ENCODE results near the gene ANKS3. TPM values are rescaled to one million over a fixed set of nuclear protein-coding genes. Genes with fewer than 3 reads are reported as not detected.

Gene ANKS3
- polyA plus RNA-seq, 1 of the 3 experiments (the other 2 are of a cell fraction) = 42.2 TPM

DNA sequence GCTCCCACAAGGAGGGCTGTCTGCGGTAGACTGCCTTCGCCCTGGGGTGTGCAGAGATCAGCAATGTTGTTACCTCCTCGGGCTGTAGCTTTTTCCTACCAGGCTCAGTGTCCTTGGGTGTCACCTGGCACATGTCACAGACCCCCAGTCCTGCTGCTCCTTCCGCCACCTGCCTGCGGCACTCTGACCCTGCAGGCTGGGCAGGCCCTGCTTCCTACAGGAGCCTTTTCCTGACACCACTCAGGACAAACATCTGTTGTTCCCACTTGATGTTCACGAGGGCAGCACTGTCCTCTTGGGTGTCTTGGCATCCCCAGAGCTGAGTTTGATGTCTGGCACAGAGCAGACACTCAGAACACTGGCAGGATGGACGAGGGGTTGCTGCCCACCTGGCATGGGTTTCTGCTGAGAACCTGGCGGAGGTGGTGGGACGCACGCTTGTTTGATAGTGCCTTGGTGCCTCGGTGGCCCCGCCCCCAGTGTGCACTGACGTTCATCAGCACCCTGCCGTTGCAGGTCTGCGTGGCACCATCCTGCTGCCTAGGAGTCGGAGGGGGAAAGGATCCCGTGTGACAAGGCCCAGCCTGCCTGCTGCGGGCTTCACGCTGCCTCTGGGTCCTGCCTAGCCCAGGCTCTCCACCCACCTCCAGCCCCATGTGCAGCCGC lies 67.4 kb downstream of the ANKS3 start (continued):
- no peak for TF ChIP-seq TCF12 (IDR thresholded peaks at IDR 0.05)
- TF ChIP-seq SMC3 (IDR thresholded peaks at IDR 0.05; ENCODE audit: low read depth, low read length) = no peak

DNA sequence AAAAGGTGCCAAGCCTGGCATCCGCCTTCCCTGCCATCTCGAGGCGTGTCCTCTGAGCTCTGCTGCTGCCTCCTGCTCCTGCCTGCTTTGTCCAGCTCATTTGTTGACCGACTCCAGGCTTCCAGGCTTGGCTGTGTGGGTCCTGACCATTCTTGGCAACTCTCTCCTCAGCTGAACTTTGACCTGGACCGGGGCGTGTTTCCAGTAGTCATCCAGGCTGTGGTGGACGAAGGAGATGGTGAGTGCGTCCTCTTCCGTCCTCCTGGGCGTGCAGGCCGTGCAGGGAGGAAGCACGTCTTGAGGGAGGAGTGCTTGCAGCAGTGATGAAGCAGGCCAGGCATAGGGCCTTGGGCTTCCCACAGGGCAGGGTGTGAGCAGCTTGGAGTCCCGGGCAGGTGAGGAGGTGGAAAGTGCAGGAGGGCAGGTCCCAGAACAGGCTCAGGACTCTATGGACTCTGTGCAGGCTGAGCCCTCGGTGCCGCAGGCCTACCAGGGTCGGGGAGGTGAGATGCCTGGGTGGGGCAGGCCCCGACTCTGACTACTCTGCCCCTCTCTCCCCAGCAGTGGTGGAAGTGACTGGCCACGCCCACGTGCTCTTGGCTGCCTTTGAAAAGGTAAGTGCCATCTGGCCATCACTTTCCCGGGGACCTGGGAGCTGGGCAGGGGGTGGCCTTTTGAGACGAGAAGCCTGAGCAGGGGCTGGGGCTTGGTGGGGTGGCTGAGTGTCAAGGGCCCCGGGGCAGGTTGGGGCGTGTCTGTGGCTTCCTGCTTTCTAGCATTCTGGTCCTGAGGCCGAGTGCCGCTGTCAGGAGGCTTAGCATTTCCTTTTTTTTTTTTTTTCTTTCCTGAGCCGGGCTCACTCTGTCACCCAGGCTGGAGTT lies 69.3 kb downstream of the ANKS3 start:
- H4K20me1 ChIP-seq (ENCODE audit: insufficient read depth) = peaks cover 4% of the 10 kb centered on the region; the same call in 1 of the 2 replicates
- no peak overlapping the region for H3K4me3 ChIP-seq (ENCODE audit: low read depth in 2 of 2, low read length in 1 of 2)
- ChIA-PET CTCF (no interaction called here), POLR2A (no interaction called here)
- H3F3A ChIP-seq (replicated peaks; ENCODE audit: insufficient read depth) = no peaks in the 10 kb centered on the region
- no peak overlapping the region for H3K4me2 ChIP-seq
- H3K79me2 ChIP-seq (ENCODE audit: insufficient read depth) = no peaks in the 10 kb centered on the region
- no peak overlapping the region for H2AFZ ChIP-seq (ENCODE audit: low read depth)
- H3K36me3 ChIP-seq (replicated peaks in 1 of 2; ENCODE audit: control insufficient read depth in 1 of 2, insufficient read depth in 2 of 2, low read length in 1 of 2) = peaks cover 6 to 30% of the 10 kb centered on the region in 2 experiments
- H3K4me1 ChIP-seq (ENCODE audit: control insufficient read depth in 1 of 2, insufficient read depth in 2 of 2, low read depth in 1 of 2, low read length in 1 of 2) = no peaks in the 10 kb centered on the region
- no peak overlapping the region for H3K27ac ChIP-seq (ENCODE audit: low read depth in 2 of 2, low read length in 1 of 2)
- 90% methylated on average over 23 of the region's 26 CpGs for WGBS (ENCODE audit: low lambda C conversion rate)
- no peak overlapping the region for H3K9ac ChIP-seq
- H3K9me3 ChIP-seq = no peaks in the 10 kb centered on the region
- no peaks in the 10 kb centered on the region for H3K27me3 ChIP-seq (ENCODE audit: insufficient read depth)
- no peak for TF ChIP-seq TCF12 (IDR thresholded peaks at IDR 0.05)
- TF ChIP-seq RFX5 (IDR thresholded peaks at IDR 0.05; ENCODE audit: low read length) = no peak
- TF ChIP-seq YY1 (IDR thresholded peaks at IDR 0.05; ENCODE audit: low read depth) = no peak
- TF ChIP-seq, protein P1, sequence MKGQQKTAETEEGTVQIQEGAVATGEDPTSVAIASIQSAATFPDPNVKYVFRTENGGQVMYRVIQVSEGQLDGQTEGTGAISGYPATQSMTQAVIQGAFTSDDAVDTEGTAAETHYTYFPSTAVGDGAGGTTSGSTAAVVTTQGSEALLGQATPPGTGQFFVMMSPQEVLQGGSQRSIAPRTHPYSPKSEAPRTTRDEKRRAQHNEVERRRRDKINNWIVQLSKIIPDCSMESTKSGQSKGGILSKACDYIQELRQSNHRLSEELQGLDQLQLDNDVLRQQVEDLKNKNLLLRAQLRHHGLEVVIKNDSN (IDR thresholded peaks at IDR 0.05; ENCODE audit: borderline replicate concordance, low read depth) = no peak
- TF ChIP-seq GATA2 (CRISPR knock-in tag; IDR thresholded peaks at IDR 0.05) = no peak
- TF ChIP-seq, protein P2, sequence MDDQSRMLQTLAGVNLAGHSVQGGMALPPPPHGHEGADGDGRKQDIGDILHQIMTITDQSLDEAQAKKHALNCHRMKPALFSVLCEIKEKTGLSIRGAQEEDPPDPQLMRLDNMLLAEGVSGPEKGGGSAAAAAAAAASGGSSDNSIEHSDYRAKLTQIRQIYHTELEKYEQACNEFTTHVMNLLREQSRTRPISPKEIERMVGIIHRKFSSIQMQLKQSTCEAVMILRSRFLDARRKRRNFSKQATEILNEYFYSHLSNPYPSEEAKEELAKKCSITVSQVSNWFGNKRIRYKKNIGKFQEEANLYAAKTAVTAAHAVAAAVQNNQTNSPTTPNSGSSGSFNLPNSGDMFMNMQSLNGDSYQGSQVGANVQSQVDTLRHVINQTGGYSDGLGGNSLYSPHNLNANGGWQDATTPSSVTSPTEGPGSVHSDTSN (IDR thresholded peaks at IDR 0.05) = no peak
- TF ChIP-seq NFIC (IDR thresholded peaks at IDR 0.05; ENCODE audit: borderline replicate concordance) = no peak
- no peak for TF ChIP-seq POLR2AphosphoS5 (IDR thresholded peaks at IDR 0.05; ENCODE audit: low read depth, low read length)
- no peak for TF ChIP-seq SIN3A (IDR thresholded peaks at IDR 0.05; ENCODE audit: borderline replicate concordance, low read depth, low read length)
- no peak for TF ChIP-seq TAF1 (IDR thresholded peaks at IDR 0.05; ENCODE audit: borderline replicate concordance, low read depth, low read length)
- TF ChIP-seq MEF2A (IDR thresholded peaks at IDR 0.05; ENCODE audit: borderline replicate concordance, low read depth) = no peak
- no peak for TF ChIP-seq FOSL2 (IDR thresholded peaks at IDR 0.05; ENCODE audit: borderline replicate concordance, low read depth)
- TF ChIP-seq MXI1 (IDR thresholded peaks at IDR 0.05; ENCODE audit: low read depth, low read length) = no peak
- no peak for TF ChIP-seq GABPA (IDR thresholded peaks at IDR 0.05; ENCODE audit: low read depth)
- TF ChIP-seq JUND (IDR thresholded peaks at IDR 0.05) = no peak
- TF ChIP-seq EP300 (IDR thresholded peaks at IDR 0.05; ENCODE audit: borderline replicate concordance in 1 of 2, low read depth in 1 of 2, low read length in 1 of 2) = no peak
- TF ChIP-seq, protein P3, sequence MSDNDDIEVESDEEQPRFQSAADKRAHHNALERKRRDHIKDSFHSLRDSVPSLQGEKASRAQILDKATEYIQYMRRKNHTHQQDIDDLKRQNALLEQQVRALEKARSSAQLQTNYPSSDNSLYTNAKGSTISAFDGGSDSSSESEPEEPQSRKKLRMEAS (IDR thresholded peaks at IDR 0.05; ENCODE audit: low read depth) = no peak
- no peak for TF ChIP-seq SMC3 (IDR thresholded peaks at IDR 0.05; ENCODE audit: low read depth, low read length)
- TF ChIP-seq, protein P4, sequence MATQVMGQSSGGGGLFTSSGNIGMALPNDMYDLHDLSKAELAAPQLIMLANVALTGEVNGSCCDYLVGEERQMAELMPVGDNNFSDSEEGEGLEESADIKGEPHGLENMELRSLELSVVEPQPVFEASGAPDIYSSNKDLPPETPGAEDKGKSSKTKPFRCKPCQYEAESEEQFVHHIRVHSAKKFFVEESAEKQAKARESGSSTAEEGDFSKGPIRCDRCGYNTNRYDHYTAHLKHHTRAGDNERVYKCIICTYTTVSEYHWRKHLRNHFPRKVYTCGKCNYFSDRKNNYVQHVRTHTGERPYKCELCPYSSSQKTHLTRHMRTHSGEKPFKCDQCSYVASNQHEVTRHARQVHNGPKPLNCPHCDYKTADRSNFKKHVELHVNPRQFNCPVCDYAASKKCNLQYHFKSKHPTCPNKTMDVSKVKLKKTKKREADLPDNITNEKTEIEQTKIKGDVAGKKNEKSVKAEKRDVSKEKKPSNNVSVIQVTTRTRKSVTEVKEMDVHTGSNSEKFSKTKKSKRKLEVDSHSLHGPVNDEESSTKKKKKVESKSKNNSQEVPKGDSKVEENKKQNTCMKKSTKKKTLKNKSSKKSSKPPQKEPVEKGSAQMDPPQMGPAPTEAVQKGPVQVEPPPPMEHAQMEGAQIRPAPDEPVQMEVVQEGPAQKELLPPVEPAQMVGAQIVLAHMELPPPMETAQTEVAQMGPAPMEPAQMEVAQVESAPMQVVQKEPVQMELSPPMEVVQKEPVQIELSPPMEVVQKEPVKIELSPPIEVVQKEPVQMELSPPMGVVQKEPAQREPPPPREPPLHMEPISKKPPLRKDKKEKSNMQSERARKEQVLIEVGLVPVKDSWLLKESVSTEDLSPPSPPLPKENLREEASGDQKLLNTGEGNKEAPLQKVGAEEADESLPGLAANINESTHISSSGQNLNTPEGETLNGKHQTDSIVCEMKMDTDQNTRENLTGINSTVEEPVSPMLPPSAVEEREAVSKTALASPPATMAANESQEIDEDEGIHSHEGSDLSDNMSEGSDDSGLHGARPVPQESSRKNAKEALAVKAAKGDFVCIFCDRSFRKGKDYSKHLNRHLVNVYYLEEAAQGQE (IDR thresholded peaks at IDR 0.05; ENCODE audit: low read depth, low read length) = no peak
- TF ChIP-seq CHD2 (IDR thresholded peaks at IDR 0.05; ENCODE audit: low read length, partially characterized antibody) = no peak
- DNase-seq = no peak
- H3K9me2 ChIP-seq = no peaks in the 10 kb centered on the region
